Umbilical cord (tissue), 2 donors: Measurements from ENCODE around the gene CTDP1. TPM values are rescaled to one million over a fixed set of nuclear protein-coding genes. Genes with fewer than 3 reads are reported as not detected.
"Not testable (repeated sequence)": the region's sequence is repeated elsewhere in the genome, so short reads cannot be mapped to it uniquely, and the experiment has no call there.

Source experiments
- DNase-seq: peaks from one replicate; pipeline ENCODE4 v3.0.0-alpha.2; 2015; ENCODE audit warnings: low spot score
- total RNA-seq: library from RNA; depleted of rRNA; stranded (reverse); fragments of >200 nt; gene quantifications from one replicate; pipeline ENCODE4 v1.2.3, GENCODE V29; 2014; ENCODE audit warnings: low replicate concordance; ENCODE audit not compliant: insufficient read depth

The CTDP1 gene
- total RNA-seq, 1 donor from 2014 or later, result 16.1 TPM

- DNase-seq, result no peak
Observed at GRCh38 chr18:79697976-79698375, 18.4 kb downstream of the CTDP1 start.

- DNase-seq, result no peak
Observed at GRCh38 chr18:79698668-79699335, 19.2 kb downstream of the CTDP1 start.

- no peak for DNase-seq
Observed at GRCh38 chr18:79699653-79700052, 20.1 kb downstream of the CTDP1 start.

GRCh38 chr18:79702906-79703305 lies 23.3 kb downstream of the CTDP1 start:
- DNase-seq, result no peak

- no peak for DNase-seq
Observed at GRCh38 chr18:79704631-79705030, 25.0 kb downstream of the CTDP1 start.

- no peak for DNase-seq
Observed at GRCh38 chr18:79705272-79705671, 25.7 kb downstream of the CTDP1 start.

- DNase-seq, result no peak
Observed at GRCh38 chr18:79706006-79706405, 26.4 kb downstream of the CTDP1 start.

- DNase-seq, result no peak
Observed at GRCh38 chr18:79706658-79707057, 27.1 kb downstream of the CTDP1 start.

- no peak for DNase-seq
Observed at GRCh38 chr18:79707239-79707638, 27.6 kb downstream of the CTDP1 start.

- no peak for DNase-seq
Observed at GRCh38 chr18:79707671-79708070, 28.1 kb downstream of the CTDP1 start.

GRCh38 chr18:79708412-79708811 lies 28.8 kb downstream of the CTDP1 start:
- DNase-seq, result no peak

- no peak for DNase-seq
Observed at GRCh38 chr18:79712206-79712857, 32.7 kb downstream of the CTDP1 start.

GRCh38 chr18:79713341-79713740 lies 33.7 kb downstream of the CTDP1 start:
- DNase-seq, result no peak

GRCh38 chr18:79714531-79715240 lies 35.1 kb downstream of the CTDP1 start:
- no peak for DNase-seq

GRCh38 chr18:79715280-79715679 lies 35.7 kb downstream of the CTDP1 start:
- DNase-seq, result no peak

- no peak for DNase-seq
Observed at GRCh38 chr18:79717059-79717458, 37.5 kb downstream of the CTDP1 start.

- DNase-seq, result no peak
Observed at GRCh38 chr18:79717555-79718074, 38.0 kb downstream of the CTDP1 start.

GRCh38 chr18:79718126-79718525 lies 38.5 kb downstream of the CTDP1 start:
- DNase-seq, result no peak

- no peak for DNase-seq
Observed at GRCh38 chr18:79718878-79719477, 39.4 kb downstream of the CTDP1 start.

GRCh38 chr18:79719478-79720358 lies 40.1 kb downstream of the CTDP1 start:
- DNase-seq, result not testable (repeated sequence)

GRCh38 chr18:79720359-79720733 lies 40.7 kb downstream of the CTDP1 start:
- no peak for DNase-seq
